HG02678 (cell line): ENCODE measurements around the gene TRIM32.

Source experiments
- ATAC-seq: cut with Tn5 transposase; IDR thresholded peaks from one replicate; pipeline ENCODE4 v1.9.1; 2021; ENCODE audit warnings: mild to moderate bottlenecking, moderate library complexity; ENCODE audit not compliant: unreplicated experiment

The TRIM32 gene, protein sequence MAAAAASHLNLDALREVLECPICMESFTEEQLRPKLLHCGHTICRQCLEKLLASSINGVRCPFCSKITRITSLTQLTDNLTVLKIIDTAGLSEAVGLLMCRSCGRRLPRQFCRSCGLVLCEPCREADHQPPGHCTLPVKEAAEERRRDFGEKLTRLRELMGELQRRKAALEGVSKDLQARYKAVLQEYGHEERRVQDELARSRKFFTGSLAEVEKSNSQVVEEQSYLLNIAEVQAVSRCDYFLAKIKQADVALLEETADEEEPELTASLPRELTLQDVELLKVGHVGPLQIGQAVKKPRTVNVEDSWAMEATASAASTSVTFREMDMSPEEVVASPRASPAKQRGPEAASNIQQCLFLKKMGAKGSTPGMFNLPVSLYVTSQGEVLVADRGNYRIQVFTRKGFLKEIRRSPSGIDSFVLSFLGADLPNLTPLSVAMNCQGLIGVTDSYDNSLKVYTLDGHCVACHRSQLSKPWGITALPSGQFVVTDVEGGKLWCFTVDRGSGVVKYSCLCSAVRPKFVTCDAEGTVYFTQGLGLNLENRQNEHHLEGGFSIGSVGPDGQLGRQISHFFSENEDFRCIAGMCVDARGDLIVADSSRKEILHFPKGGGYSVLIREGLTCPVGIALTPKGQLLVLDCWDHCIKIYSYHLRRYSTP

GRCh38 chr9:116687074-116687753, at the start of gene TRIM32:
TSS of gene TRIM32 (plus strand) at chr9:116687305. CDS start at chr9:116697743, 10,438 bp downstream.
- peak; percentile 99 for ATAC-seq

DNA sequence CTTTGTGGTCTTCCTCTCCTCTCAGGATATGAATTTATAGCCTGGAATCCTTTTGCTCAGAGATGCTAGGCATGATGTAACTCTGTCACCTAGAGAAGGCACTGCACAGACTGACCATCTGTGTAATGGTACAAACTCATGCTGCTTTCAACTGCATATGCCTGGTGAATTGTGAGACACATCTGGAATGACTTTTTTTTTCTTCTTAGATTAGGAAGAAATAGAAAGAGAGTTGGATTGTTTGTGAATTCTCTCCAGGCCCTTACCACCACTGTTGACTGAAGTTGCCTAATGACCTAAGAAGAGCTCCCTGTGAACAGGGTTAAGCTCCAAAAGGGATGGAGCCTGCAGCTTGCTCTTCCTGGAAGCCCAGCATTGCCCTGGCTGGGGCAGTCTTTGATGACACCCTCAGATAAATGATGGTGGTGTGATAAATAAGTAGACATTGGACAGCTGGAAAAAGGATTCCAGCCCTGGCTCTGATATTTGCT, 47.8 kb upstream of the TRIM32 start:
- no peak for ATAC-seq

DNA sequence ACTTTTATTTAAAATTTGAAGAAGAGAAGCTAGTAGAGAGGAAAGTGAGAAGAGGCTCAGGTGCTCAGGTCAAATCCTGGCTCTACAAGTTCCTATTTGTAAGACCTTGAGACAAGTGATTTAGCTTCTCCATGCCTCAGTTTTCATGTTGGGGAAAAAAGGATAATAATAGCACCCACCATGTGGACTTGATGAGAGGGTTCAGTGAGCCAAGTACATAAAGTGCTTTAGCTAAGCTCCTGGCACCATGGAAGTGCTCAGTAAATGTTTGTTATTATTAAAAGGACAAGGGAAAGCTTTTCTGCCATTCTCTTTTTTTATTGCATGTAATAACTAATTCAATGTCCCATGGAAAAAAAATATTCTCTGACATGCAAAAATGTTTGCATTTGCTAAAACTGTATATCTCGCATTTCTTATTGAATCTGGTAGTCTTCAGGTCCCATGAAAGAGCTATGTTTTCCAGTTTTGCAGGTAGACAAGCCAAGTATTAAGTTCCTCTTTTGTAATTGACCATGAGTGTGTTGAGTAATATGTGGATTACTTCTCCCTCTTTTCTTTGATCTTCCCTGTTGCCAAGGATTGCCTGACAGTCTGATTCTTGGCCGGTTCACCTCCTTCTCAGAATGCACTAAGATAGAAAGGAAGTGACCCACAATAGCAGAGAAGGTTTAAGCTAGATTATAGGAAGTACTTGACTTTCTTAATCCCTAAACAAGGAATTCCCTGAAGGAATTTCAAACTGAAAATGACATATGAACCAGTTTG, 45.6 kb upstream of the TRIM32 start:
- no peak for ATAC-seq

- ATAC-seq = no peak
Observed at GRCh38 chr9:116643691-116644090, 43.4 kb upstream of the TRIM32 start.

DNA sequence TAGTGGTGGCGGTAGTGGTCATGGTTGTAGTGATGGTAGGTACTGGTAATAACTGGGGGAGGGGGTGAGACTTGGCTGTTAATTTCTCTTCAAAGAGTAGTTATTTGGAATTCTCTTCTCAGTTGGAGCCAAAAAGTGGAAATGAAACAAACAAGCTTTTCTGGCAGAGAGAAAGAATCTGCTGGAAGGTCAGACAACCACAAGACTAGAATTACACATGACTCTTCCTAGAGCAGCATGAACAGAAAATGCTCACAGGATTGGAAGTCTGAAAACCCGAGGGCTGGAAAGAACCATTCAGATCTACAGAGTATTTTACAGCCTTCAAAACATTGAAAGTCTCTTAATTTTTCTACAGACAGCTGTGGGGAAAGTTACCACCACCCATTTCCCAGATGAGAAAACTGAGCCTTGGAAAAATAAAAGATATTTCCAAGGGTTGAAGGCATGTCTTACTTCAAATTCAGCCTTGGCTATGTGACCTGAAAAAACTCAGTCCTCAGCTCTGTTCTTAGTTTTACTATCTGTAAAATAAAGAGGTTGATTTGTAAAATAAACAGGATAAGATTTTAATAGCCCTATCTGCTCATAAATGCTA, 42.9 kb upstream of the TRIM32 start:
- no peak for ATAC-seq

GRCh38 chr9:116646661-116647514, 40.2 kb upstream of the TRIM32 start:
- peak; percentile 59 for ATAC-seq

- ATAC-seq = no peak
Observed at GRCh38 chr9:116647515-116647809, 39.6 kb upstream of the TRIM32 start.

GRCh38 chr9:116653348-116654058, 33.6 kb upstream of the TRIM32 start:
- ATAC-seq = no peak

DNA sequence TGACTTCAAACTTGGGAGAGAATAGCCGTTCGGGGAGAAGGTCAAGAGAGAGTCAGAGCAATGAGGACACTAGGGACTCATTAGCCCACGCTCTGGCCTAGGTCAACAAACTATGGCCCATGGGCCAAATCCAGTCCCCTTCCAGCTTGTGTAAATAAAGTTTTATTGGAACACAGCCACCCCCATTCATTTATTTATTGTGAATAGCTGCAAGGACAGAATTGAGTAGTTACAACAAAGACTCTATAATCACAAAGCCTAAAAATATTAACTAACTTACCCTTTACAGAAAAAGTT, 33.1 kb upstream of the TRIM32 start:
- no peak for ATAC-seq

GRCh38 chr9:116656501-116656971, 30.6 kb upstream of the TRIM32 start:
- no peak for ATAC-seq

DNA sequence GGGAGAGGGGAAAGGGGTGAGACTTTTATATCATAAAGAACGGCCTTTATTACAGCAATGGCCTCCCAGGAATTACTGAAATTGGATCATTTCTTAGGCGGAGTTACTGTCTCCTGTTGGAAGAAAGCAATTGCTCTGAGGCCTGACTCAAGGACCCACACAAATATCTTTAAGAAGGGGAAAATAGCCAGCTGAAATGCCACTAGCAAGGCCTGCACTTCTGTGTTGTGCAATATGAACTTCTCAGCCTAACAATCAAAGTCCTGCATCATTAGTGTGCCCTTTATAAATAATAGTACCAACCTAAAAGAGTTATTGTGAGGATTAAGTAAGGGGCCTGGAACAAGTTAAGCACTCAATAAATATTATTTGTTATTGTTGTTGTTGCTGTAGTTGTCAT, 30.1 kb upstream of the TRIM32 start:
- ATAC-seq = no peak

- no peak for ATAC-seq
Observed at GRCh38 chr9:116658265-116658664, 28.8 kb upstream of the TRIM32 start.

DNA sequence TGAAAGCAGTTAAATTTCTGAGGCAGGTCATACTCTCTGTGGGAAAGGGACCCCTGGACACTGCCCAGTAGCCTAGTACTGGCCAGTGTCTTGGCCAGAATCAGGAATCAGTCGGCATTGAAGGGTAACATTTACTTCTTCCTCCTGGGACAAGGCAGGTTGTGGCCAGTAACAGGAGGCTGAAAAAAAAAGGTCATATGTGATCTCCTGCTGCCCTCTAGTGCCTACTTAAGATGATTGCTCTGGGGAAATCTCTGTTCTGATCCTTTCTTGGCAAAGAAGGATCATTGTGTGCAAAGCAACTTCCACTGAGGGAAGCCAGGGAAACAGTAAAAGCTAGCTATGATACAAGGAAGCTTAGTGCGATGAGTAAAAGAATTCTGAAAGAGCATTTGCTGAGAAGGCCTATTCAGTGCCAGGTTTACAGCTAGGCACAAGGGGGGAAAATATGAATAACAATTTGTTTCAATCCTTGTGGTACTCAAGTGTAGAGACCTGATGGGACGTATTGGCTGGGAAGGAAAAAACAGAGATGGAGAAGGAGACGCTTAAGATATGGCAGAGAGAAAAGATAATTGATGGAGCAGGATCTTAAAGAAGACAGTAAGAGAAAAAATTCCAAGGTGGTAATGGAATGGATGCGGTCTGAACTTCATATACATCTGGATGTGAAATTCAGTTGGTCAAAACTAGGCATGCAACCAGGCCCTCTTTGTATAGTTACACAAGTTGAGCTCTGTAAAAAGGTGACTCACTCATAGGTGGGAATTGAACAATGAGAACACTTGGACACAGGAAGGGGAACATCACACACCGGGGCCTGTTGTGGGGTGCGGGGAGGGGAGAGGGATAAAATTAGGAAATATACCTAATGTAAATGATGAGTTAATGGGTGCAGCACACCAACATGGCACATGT, 25.8 kb upstream of the TRIM32 start:
- no peak for ATAC-seq

DNA sequence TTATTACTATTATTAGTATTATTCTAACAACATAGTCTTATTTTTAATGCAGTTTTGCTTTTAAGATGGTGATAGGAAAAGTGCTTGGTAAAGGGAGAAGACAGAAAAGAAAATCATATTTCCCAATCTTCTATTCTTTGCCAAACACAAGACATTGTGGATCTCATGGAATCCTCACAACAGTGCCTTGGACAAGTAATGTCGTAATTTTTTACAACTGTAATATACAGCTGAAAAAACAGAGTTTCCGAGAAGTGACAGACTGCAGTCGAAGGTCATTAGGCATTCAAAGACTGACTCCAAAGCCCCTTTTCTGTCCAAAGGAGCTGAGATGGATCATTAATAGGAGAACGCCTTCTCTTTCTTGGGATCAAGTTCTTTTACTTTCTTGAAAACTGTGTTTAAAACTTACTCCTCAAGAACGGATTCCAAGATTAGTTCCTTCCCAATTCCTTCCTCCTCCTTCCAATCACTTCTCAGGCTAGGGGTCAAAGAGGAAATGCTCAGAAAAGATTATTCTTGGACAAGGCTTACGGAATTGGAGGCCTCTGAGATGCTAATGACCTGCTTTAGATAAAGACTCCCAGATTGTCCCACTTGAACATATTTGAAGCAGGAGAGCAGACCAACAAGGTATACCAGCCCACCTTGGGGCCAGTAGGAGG, 24.3 kb upstream of the TRIM32 start:
- no peak for ATAC-seq

GRCh38 chr9:116663581-116663980, 23.5 kb upstream of the TRIM32 start:
- ATAC-seq = no peak

GRCh38 chr9:116668970-116669695, 18.0 kb upstream of the TRIM32 start:
- ATAC-seq = no peak

DNA sequence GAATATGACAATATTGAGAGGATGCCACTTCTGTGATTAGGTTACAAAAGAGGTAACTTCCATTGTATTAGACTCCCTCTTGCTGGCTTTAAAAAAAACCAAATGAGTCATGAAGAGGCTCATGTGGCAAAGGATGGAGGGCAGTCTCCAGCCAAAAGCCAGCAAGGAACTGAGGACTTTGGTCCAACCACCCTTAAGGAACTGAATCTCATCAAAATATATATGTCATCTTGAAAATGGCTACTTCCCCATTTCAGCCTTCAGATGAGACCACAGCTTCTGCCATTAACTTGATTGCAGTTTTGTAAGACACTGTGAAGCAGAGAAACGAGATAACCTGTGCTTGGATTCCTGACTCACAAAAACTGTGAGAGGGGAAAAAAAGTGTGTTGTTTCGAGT, 15.5 kb upstream of the TRIM32 start:
- no peak for ATAC-seq
